GM18870 (cell line): ENCODE measurements around the gene HS3ST4.
"Not testable (repeated sequence)": the region's sequence is repeated elsewhere in the genome, so short reads cannot be mapped to it uniquely, and the experiment has no call there.

ENCODE experiments used
- ATAC-seq: cut with Tn5 transposase; IDR thresholded peaks from one replicate; pipeline ENCODE4 v1.9.1; 2021; ENCODE audit warnings: moderate library complexity; ENCODE audit not compliant: unreplicated experiment

HS3ST4 gene

DNA sequence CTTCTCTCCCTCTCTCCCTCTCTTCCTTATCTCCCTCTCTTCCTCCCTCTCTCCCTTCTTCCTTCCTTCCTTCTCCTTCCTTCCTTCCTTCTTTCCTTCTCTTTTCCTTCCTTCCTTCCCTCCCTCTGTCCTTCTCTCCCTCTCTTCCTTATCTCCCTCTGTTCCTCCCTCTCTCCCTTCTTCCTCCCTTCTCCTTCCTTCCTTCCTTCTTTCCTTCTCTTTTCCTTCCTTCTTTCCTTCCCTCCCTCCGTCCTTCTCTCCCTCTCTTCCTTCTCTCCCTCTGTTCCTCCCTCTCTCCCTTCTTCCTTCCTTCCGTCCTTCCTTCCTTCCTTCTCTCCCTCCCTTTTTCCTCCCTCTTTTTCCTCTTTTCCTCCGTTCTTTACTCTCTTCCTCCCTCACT, 38.6 kb downstream of the HS3ST4 start:
- no peak for ATAC-seq

DNA sequence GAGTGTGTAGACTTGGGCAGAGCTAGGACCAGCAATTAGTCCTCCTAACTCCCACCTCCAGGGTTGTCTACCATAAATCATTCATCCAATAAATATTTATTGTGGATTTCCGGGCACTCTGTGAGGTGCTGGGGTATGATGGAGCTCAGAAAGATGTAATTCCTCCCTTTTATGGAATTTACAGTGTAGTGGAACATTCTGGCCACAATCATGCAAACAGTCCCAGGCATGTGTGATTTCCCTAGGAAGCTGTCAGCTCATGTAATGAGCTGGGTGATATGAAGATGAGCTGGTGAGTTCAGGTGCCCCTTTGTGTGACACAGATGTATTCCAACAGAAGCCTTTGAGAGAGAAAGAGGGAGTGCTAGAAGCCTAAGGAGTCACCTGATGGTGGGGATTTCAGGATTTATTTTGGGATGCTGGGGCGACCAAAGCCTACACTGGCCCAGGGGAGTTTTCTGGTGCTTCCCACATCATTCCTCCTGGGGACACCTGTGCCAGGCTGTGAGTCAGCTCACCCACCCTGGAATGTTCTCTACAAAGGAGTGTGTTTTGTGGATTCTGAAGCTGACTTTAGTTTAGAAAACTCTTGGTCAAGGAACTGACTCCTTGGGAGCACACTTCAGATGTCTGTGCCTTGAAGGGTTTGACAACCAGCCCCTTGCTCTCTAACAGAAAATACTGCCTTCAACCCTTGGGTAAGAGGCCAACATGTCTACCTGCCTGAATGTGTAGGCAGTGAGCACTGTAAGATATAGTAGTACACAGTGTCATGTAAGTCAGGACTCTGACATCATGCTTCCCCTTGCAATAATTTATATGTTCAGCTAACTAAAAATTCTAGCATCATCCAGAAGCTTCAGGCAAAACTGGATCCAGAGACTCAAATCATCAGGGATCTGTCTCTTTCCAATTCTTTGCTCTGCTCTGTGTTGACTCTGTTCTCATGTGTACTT, 42.9 kb downstream of the HS3ST4 start:
- no peak for ATAC-seq

DNA sequence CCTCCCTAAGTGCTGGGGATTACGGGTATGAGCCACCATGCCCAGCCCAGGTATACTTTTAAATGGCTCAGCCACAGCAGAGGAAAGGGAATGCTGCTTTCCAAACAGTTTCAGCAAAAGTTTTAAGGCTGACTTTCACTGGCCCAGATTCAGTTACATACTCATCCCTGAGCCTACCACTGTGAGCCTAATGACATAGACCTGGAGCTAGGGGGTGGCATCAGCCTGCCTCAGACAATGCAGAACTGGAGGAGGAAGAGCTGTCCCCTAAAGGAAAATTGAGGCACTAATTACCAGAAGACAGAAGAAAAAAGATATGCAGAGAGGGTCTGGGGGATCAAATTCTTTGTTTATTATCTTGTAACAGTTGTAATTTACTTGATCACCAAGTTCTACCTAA, 43.9 kb downstream of the HS3ST4 start:
- ATAC-seq, result no peak

DNA sequence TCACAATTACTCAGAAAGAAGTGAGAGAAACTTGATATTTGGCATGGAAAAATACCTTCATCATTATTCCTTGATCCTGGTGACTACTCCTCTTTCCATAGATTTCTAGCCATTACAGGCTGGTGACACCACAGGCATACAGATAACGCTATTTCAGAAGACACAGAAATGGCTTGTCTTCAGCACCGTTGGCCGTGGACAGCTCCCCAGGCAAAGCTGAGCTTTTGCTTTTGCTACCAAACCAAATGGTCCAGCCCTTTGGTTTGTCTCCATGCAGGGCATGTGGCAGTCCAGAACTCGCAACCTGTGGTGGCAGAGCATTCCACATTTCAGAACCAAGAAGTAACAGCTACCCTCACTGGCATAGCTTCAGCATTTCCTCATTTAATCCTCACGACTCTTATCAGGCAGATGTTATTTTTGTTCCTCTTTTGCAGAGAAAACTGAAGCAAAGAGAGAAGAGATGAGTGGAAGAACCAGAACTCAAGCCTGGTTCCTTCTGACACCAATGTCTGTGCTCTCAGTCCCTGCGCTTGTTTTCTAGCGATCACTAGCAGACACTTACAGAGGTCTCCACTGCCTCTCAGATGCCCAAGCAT, 55.5 kb downstream of the HS3ST4 start:
- ATAC-seq, result no peak

DNA sequence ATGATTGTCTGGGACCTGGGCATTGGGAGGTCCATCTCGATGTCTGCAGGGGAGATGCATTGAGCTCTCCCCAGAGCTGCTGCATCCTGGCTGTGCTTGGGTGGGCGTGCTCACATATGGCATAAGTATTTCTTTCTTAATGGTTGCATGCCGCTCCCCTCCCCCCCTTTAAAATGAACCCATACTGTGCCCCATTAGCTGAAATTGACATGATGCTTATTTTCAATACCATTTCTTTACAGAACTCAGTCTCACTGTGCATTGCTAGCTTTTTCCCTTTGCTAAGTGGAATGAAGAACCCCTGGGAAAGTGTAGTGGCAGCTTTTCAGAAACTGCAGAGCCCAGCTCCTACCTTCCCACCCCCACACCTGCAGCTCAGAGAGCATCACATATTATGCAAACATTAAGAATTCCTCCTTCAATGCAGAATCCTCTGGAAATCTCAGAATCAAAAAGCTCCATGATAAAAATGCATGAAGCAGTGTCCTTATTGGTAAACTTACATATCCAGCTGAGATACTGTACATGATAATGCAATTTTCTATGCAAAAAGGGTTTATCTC, 56.4 kb downstream of the HS3ST4 start:
- no peak for ATAC-seq

DNA sequence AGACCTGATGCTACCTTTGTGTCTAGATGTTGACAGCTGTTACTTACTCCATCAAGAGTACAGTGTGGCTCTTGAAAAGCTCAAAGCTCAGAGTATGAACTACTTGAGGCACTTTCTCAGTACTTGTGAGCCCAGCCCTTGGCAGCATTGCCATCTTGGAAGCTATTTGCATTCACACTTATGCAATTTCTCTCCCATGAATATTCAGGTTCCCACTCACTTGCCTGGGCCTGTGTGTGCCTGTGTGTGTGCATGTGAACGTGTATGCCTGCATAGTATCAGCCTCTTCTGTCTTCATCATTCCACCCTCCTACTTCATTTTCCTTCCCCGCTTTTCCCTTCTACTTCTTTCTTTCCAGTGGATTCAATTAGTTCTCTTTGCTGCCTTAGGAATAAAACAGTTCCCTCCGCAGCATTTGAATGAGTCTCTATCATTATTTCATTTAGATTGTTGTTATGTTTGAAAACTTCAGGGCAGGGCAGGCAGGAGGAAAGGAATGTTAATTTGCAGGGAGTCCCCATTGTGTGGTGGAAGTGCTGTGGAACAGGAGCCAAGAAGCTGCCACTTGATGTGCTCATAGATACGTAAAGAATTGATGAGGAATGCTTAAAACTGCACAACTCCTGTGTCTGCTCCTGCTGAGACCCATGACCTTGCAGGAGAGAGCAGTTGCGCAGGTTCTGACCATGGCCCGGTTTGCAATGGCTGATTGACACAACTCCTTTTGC, 58.9 kb downstream of the HS3ST4 start:
- no peak for ATAC-seq

DNA sequence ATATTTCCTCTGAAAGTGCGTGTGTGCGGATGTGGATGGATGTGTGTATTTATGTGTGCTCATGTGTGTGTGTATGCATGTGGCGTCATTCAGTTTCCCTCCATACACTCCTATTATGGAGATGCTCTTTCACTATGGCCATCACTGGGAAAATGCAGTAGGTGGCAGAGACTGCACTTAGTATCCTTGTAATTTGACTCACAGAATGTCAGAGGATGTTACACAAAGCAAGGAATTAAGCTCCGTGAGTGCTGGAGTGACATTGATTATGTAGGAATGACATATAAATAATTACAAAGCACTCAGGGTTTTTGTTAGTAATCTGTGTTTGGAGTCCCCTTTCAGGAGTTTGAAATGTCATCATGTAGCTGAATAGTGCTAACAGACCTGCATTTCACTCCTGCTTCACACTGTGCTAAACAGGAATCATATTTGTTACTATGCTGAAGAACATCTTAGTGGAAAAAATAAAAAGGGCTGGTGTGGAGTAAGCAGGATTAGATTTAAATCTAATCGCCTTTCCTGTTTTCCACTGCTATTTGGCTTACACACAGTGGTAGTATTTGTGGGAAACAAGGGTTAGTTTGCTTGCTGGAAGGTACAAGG, 59.6 kb downstream of the HS3ST4 start:
- ATAC-seq, result no peak

DNA sequence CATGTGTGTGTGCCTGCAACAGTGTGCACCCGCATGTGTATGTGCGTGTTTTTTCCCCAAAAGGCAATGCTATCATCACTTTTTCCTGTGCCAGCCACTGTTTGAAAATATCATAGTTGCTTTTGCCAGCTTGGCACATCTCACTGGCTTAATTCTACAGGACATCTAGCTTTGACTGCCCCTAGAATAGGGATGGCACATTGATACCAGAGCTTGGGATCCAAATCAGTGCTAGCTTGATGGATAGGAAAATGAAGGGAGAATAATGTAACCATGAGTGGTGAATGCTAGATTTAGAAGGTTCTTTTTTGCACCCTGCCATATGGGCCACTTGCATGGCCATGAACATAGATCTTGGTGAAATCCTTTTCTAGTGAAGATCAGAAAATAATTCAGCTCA, 72.7 kb downstream of the HS3ST4 start:
- no peak for ATAC-seq

DNA sequence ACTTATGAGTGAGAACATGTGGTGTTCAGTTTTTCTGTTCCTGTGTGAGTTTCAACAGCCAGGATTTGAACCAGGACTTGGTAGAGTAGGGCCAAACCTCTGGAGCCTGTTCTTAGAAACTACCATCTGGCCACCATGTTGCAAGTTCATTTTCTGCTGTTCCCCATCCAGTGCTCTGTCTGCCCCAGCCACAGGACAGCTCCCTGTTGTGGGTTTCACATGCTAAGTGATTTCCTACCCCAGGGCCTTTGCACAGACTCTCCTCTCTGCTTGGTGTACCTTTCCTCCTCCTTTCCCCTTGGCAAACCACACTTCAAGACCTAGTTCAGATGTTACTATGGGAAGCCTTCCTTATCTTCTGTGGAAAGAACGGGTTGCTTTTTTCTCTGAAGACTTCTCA, 79.5 kb downstream of the HS3ST4 start:
- no peak for ATAC-seq

DNA sequence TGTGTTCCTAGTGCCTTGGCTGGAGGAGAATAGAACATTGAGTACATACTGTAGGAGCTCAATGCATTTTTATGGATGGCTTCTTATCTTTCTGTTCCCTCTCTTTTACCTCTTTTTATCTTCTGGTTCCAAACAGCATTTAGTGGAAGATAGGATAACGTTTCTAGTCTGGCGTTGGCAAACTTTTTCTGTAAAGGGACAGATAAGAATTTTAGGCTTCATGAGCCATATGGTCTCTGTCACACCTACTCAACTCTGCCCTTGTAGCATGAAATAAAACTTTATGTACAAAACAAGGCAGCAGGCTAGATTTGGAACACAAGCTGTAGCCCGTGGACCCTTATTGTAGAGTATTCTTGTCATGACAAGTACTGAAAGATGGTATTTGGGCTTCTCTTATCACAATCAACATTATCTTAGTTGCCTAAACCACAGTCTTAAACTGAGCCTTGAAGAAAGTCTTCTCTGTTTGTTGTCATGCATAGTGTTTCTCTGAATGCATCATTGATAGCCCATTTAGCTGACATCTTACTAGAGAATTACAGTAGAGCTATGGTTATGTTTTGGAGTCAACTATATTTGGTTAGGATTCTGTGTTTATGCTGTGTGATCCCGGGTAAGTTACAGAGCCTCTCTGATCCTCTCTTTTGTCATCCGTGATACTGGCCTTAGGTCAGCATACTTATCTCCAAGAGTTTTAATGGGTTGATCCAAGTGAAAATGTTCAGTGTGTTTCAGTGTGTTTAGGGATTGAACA, 80.2 kb downstream of the HS3ST4 start:
- no peak for ATAC-seq

DNA sequence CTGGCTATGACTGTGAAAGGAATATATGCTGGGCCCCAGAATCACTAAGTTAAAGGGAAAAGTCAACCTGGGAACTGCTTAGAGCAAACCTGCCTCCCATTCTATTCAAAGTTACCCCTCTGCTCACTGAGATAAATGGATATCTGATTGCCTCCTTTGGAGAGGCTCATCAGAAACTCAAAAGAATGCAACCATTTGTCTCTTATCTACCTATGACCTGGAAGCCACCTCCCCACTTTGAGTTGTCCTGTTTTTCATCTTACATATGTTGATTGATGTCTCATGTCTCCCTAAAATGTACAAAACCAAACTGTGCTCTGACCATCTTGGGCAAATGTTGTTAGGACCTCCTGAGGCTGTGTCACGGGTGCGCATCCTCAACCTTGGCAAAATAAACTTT, 84.5 kb downstream of the HS3ST4 start:
- not testable (repeated sequence) for ATAC-seq

DNA sequence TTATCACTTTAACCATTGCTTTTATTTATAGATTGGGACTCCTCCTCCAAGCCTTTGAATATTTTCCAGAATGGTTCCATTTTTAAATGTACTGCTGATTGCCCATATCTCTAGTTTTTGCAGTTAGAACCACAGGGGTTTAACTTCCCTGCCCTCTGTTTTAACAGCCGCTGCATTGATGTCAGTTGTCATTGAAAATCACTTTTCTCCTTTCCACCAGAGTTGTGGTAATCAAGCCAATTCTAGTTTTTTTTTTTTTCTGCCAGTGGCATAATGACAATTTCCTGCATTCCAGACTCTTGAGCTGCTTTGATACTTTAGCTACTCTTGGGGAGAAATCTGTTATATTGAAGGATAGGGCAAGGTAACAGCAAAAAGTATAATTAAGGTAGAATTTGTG, 91.5 kb downstream of the HS3ST4 start:
- ATAC-seq, result no peak

DNA sequence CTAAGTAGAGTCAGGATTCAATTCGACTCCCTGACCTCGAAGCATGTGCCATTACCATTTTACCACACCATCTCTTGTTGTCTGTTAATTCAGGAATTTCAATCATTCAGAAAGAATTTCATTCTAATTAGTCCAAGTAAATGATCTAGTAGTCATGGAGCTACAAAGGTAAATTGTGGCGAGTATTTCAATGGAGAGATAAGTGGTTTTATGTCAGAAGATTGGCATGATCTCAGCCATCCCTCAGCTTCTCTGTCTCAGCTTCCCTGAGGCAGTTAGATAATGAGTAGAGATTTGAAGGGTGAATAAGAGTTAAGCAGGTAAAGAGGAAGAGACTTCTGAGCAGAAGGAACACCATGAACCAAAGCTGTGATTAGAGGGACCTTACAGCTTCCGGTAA, 93.6 kb downstream of the HS3ST4 start:
- ATAC-seq, result no peak

DNA sequence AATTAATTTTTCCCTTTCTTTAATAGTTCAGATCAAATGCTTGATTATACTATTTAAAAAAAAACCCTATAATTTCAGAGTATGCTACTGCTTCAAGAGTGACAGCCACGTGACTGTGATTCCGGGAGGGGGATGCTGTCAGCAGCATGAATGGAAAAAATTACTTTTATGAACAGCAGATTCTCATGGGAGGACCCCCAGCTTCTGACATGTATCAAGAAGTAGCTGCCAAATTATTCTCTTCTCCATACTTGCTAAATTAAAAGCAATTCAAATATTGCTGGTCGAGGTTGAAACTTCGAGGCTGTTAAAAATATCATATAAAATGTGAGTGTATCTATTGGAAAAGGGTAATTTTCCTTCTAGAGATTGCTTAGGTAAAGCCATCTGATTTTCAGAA, 95.0 kb downstream of the HS3ST4 start:
- no peak for ATAC-seq

DNA sequence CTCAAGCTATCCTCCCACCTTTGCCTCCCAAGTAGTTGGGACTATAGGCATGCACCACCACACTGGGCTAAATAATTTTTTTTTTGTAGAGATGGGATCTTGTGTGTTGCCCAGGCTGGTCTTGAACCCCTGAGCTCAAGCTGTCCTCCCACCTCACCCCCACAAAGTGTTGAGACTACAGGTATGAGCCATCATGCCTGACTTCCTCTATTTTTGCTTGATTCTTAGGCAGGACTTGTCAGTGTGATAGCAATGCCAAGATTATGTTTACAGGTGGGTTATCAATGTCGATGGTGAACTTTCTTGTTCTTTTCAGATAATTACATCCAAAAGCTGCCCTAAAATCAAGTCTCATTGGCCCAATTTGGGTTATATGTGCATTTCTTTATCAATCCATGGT, 96.9 kb downstream of the HS3ST4 start:
- no peak for ATAC-seq

DNA sequence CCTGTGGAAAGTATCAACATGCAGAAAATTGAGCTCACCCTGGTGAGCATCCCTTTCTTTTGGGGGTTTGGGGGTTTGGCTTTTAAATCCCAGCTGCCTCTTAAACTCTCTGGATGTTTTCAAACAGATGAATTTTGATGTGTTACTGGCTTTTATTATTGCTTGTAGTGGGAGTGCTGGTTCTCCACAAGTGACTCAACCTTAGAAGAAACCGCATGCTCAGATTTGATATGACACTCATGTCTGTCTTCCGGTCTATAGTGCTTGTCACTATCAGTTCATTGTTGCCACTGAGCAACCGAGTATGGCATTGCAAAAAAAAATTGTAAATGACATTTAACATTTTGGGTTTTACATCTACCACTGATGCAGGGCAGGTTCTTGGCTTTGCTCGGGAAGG, 104.5 kb downstream of the HS3ST4 start:
- no peak for ATAC-seq

DNA sequence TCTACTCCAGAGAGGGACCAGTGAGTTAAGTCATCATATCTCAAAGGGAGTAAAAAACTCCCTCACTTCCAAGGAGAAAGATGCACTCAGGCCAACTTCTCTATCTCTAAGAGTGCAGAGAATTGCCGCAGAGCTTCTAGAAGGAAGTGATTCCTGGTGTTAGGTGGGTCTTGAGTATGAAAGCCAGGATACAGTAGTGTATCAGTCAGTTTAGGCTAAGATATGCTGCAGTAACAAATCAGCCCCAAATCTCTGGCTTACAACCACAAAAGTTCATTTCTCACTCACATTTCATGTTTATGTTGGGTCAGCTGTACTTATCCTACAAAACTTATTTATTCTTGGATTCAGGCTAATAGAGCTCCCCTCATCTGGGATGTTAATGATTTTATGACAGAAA, 106.3 kb downstream of the HS3ST4 start:
- ATAC-seq, result no peak

DNA sequence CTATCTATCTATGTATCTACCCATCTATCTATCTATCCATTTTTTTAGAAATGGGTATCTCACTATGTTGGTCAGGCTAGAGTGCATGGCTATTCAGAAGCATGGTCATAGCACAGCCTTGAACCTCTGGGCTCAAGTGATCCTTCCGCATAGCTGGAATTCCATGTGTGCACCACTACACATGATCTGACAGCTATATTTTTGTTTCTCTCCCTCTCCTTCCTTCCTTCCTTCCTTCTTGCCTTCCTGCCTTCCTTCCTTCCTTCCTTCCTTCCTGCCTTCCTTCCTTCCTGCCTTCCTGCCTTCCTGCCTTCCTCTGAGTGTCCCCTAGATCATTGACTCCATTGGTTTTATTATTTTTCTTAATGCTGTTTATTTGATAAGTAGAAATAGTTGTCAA, 108.1 kb downstream of the HS3ST4 start:
- ATAC-seq, result no peak

DNA sequence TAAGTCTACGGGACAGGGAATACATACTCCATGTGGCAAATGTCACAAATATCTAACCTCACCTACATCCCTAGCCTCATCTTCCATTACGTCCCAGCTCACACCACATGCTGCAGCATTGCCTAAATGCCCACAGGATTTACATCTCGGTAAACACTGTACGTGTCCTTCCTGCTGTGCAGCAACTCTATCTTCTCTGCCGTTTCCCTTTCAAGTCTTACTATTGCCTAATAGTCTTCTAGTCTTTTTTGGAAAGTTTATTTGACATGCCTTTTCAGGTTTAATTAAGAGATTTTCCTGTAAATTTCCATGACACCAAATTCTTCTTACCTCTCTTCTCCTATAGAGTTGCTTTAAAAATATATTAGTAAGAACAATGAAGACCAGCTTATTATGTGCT, 120.5 kb downstream of the HS3ST4 start:
- no peak for ATAC-seq

DNA sequence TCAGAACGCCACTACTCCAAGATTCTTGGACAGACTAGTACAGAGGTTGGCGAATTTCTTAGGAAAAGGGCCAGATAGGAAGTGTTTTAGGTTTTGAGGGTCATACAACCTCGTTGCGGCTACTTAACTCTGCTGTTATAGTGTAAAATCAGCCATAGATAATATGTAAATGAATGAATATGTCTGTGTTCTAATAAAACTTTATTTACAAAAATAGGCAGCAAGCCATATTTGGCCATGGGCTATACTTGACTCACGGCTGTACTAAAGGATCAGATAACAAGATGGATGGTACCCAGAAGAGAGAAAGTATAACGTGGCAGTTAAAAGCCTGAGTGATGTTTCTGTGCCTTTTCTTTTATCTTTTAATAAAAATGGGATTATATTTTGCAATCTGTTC, 125.5 kb downstream of the HS3ST4 start:
- ATAC-seq, result no peak
